ENCODE measurements around the gene LUC7L2. TPM values are rescaled to one million over a fixed set of nuclear protein-coding genes. Genes with fewer than 3 reads are reported as not detected.

Gene LUC7L2
- total RNA-seq, 2 donors from 2014 or later: 50.1 to 64.6 TPM

- H3K9me3 ChIP-seq: no peaks in the 10 kb centered on the region
- H3K27me3 ChIP-seq: no peaks in the 10 kb centered on the region
- WGBS, 2 donors: 0% methylated on average over 2 of the region's 2 CpGs
- no peaks in the 10 kb centered on the region for H3K36me3 ChIP-seq (replicated peaks in 1 of 2; ENCODE audit: insufficient read depth in 1 of 2, low read depth in 2 of 2)
- H3K27ac ChIP-seq: peak overlapping the region; percentile 99 to 100 (median 99)
- ATAC-seq (no peak), DNase-seq (no peak)
- intact Hi-C loops (cut with DNase I): no loop called here
- no peak for TF ChIP-seq POLR2A (IDR thresholded peaks at IDR 0.05)
- no peak for TF ChIP-seq CTCF (IDR thresholded peaks at IDR 0.05)
- peaks cover 38% of the 10 kb centered on the region for H3K4me1 ChIP-seq
- peak overlapping the region; percentile 18 to 64 for H3K4me3 ChIP-seq
Measured at GRCh38 chr7:139360948-139361307, 1.2 kb downstream of the LUC7L2 start.

GRCh38 chr7:139361523-139361922, 1.8 kb downstream of the LUC7L2 start:
- DNase-seq (no peak), ATAC-seq (no peak)
- Histone ChIP-seq H3K4me1 (peaks cover 40% of the 10 kb centered on the region), H3K9me3 (no peaks in the 10 kb centered on the region), H3K4me3 (peak overlapping the region in 1 of 2 donors; percentile 18), H3K27ac (peak overlapping the region in 1 of 4 donors; percentile 99), H3K27me3 (no peaks in the 10 kb centered on the region), H3K36me3 (replicated peaks in 1 of 2; ENCODE audit: insufficient read depth in 1 of 2, low read depth in 2 of 2) (no peaks in the 10 kb centered on the region)
- TF ChIP-seq POLR2A (IDR thresholded peaks at IDR 0.05): no peak
- TF ChIP-seq CTCF (IDR thresholded peaks at IDR 0.05): no peak
- 9 to 11% methylated on average over 3 of the region's 3 CpGs for WGBS, 2 donors
- intact Hi-C loops (cut with DNase I): no loop called here

GRCh38 chr7:139362302-139362701, 2.6 kb downstream of the LUC7L2 start:
- TF ChIP-seq POLR2A (IDR thresholded peaks at IDR 0.05) (no peak), CTCF (IDR thresholded peaks at IDR 0.05) (no peak)
- WGBS, 2 donors: 35 to 50% methylated on average over 3 of the region's 3 CpGs
- Histone ChIP-seq H3K4me3 (no peak overlapping the region), H3K27me3 (no peaks in the 10 kb centered on the region), H3K9me3 (no peaks in the 10 kb centered on the region), H3K4me1 (peaks cover 40% of the 10 kb centered on the region), H3K36me3 (replicated peaks in 1 of 2; ENCODE audit: insufficient read depth in 1 of 2, low read depth in 2 of 2) (no peaks in the 10 kb centered on the region), H3K27ac (no peak overlapping the region)
- DNase-seq: no peak
- intact Hi-C loops (cut with DNase I): no loop called here
- ATAC-seq: no peak

GRCh38 chr7:139362981-139363380, 3.3 kb downstream of the LUC7L2 start:
- Histone ChIP-seq H3K27ac (no peak overlapping the region), H3K27me3 (no peaks in the 10 kb centered on the region), H3K4me1 (peaks cover 46% of the 10 kb centered on the region), H3K36me3 (replicated peaks in 1 of 2; ENCODE audit: insufficient read depth in 1 of 2, low read depth in 2 of 2) (no peaks in the 10 kb centered on the region), H3K9me3 (no peaks in the 10 kb centered on the region), H3K4me3 (no peak overlapping the region)
- DNase-seq (no peak), ATAC-seq (no peak)
- no peak for TF ChIP-seq CTCF (IDR thresholded peaks at IDR 0.05)
- TF ChIP-seq POLR2A (IDR thresholded peaks at IDR 0.05): no peak
- intact Hi-C loops (cut with DNase I): no loop called here
- WGBS, 2 donors: 86 to 88% methylated on average over 6 of the region's 6 CpGs

- Histone ChIP-seq H3K36me3 (replicated peaks in 1 of 2; ENCODE audit: insufficient read depth in 1 of 2, low read depth in 2 of 2) (no peaks in the 10 kb centered on the region), H3K9me3 (no peaks in the 10 kb centered on the region), H3K4me1 (peaks cover 51% of the 10 kb centered on the region), H3K27me3 (no peaks in the 10 kb centered on the region), H3K4me3 (no peak overlapping the region), H3K27ac (peak overlapping the region in 1 of 4 donors; percentile 16)
- intact Hi-C loops (cut with DNase I): no loop called here
- DNase-seq (no peak), ATAC-seq (no peak)
- TF ChIP-seq CTCF (IDR thresholded peaks at IDR 0.05): no peak
- no peak for TF ChIP-seq POLR2A (IDR thresholded peaks at IDR 0.05)
- 40% methylated on average over 2 of the region's 2 CpGs for WGBS, 2 donors
Measured at GRCh38 chr7:139365336-139365735, 5.6 kb downstream of the LUC7L2 start.

Data from body of pancreas (tissue), 4 donors.